Keratinocyte (primary cell): Measurements from ENCODE around the gene TNPO1.

Source experiments
- CTCF ChIP-seq, 3 experiments: IDR thresholded peaks in 1 of 3; conservative IDR thresholded peaks in 1 of 3; optimal IDR thresholded peaks in 1 of 3; 2 replicates in 2 of 3; 3 replicates in 1 of 3; pipeline versions ENCODE3 to v1.5.1; 2011; ENCODE audit warnings: low read length in 3 of 3, mild to moderate bottlenecking in 3 of 3, moderate library complexity in 2 of 3, control low read depth in 1 of 3, inconsistent platforms in 1 of 3; ENCODE audit not compliant: insufficient read depth in 2 of 3; ENCODE audit errors: extremely low read depth in 1 of 3
- EZH2 ChIP-seq: IDR thresholded peaks from one replicate; pipeline ENCODE4 v1.6.1; 2012; ENCODE audit warnings: inconsistent platforms, mild to moderate bottlenecking, low read length, moderate library complexity

- TF ChIP-seq CTCF (optimal IDR thresholded peaks at IDR 0.05 in 1 of 3, IDR thresholded peaks at IDR 0.05 in 1 of 3, conservative IDR thresholded peaks at IDR 0.05 in 1 of 3; ENCODE audit: extremely low read depth in 1 of 3, insufficient read depth in 2 of 3, low read length in 3 of 3): no peak
- TF ChIP-seq EZH2: no peak
Measured at GRCh38 chr5:72889324-72889723, 72.9 kb downstream of the TNPO1 start.
